NCI-H2107 treated with DMSO at 0.1 percent for 48 hours (cell line): ENCODE measurements around the gene NPR2.

Experiments used
- DNase-seq: peaks from one replicate; lab custom pipeline; 2025; ENCODE audit not compliant: unreplicated experiment; lab: John Stamatoyannopoulos, UW

NPR2 gene

GRCh38 chr9:35791297-35791921, at the start of gene NPR2:
TSS of gene NPR2 (plus strand) at chr9:35791591. CDS start at chr9:35792409, 818 bp downstream.
- DNase-seq = no peak

GRCh38 chr9:35741740-35742139, 49.7 kb upstream of the NPR2 start:
- no peak for DNase-seq

- no peak for DNase-seq
Observed at GRCh38 chr9:35743452-35743851, 47.9 kb upstream of the NPR2 start.

- no peak for DNase-seq
Observed at GRCh38 chr9:35743880-35744518, 47.4 kb upstream of the NPR2 start.

GRCh38 chr9:35745569-35745968, 45.8 kb upstream of the NPR2 start:
- no peak for DNase-seq

- DNase-seq = no peak
Observed at GRCh38 chr9:35746583-35746982, 44.8 kb upstream of the NPR2 start.

- DNase-seq = no peak
Observed at GRCh38 chr9:35748242-35748857, 43.0 kb upstream of the NPR2 start.

GRCh38 chr9:35748858-35749514, 42.4 kb upstream of the NPR2 start, which contains the start of the genes GBA2 and RGP1:
TSS of gene GBA2 (minus strand) at chr9:35749228. CDS start at chr9:35748704, 524 bp downstream.
TSS of gene RGP1 (plus strand) at chr9:35749287. CDS start at chr9:35749756, 469 bp downstream.
- DNase-seq = peak; percentile 19

GRCh38 chr9:35749515-35750255, 41.7 kb upstream of the NPR2 start:
- no peak for DNase-seq

- DNase-seq = no peak
Observed at GRCh38 chr9:35750256-35750531, 41.2 kb upstream of the NPR2 start.

GRCh38 chr9:35753466-35753865, 37.9 kb upstream of the NPR2 start:
- no peak for DNase-seq

- no peak for DNase-seq
Observed at GRCh38 chr9:35754264-35754663, 37.1 kb upstream of the NPR2 start, which contains the start of gene MSMP. TSS of gene MSMP (minus strand) at chr9:35754276. CDS start at chr9:35754129, 147 bp downstream.

- DNase-seq = no peak
Observed at GRCh38 chr9:35755071-35755470, 36.3 kb upstream of the NPR2 start.

GRCh38 chr9:35756275-35757225, 34.8 kb upstream of the NPR2 start:
- peak; percentile 64 for DNase-seq

GRCh38 chr9:35757226-35757891, 34.0 kb upstream of the NPR2 start:
- peak; percentile 65 for DNase-seq

GRCh38 chr9:35757892-35758275, 33.5 kb upstream of the NPR2 start:
- no peak for DNase-seq

- DNase-seq = no peak
Observed at GRCh38 chr9:35758475-35759050, 32.8 kb upstream of the NPR2 start.

GRCh38 chr9:35759795-35760194, 31.6 kb upstream of the NPR2 start:
- no peak for DNase-seq

- DNase-seq = no peak
Observed at GRCh38 chr9:35760651-35761050, 30.7 kb upstream of the NPR2 start.
